ENCODE results near the gene SSR1. TPM values are rescaled to one million over a fixed set of nuclear protein-coding genes. Genes with fewer than 3 reads are reported as not detected.

Gene SSR1
- total and polyA plus RNA-seq, 2 of the 13 experiments (the other 11 are each of a cell fraction or from before 2014, with no cell fraction given): 203 to 243 TPM

- TF ChIP-seq ZFP37 (CRISPR knock-in tag; IDR thresholded peaks at IDR 0.05; ENCODE audit: borderline replicate concordance): no peak
- TF ChIP-seq ZNF274 (CRISPR knock-in tag; IDR thresholded peaks at IDR 0.05): peak; percentile 62; the same call in 1 of the 2 replicates
- no peak for TF ChIP-seq ZNF775 (CRISPR knock-in tag; IDR thresholded peaks at IDR 0.05; ENCODE audit: borderline replicate concordance)
- TF ChIP-seq HNRNPL (IDR thresholded peaks at IDR 0.05; ENCODE audit: low read depth, low read length): peak; percentile 59; the same call in 1 of the 2 replicates
- no peak; the same call in 1 of the 2 replicates for TF ChIP-seq ZNF317 (CRISPR knock-in tag; IDR thresholded peaks at IDR 0.05)
- TF ChIP-seq XRCC5 (optimal IDR thresholded peaks at IDR 0.05; ENCODE audit: low read length): peak; percentile 91
- no peak for TF ChIP-seq CBX2 (IDR thresholded peaks at IDR 0.05; ENCODE audit: low read depth, low read length)
- TF ChIP-seq CBX2 (CRISPR knock-in tag; IDR thresholded peaks at IDR 0.05; ENCODE audit: low read depth): 0 out of 2 replicates have a peak, but pooled peaks have one; percentile 67
- no peak for TF ChIP-seq MATR3 (CRISPR knock-in tag; IDR thresholded peaks at IDR 0.05)
- TF ChIP-seq PHF21A (CRISPR knock-in tag; IDR thresholded peaks at IDR 0.05): peak; percentile 86
- no peak for TF ChIP-seq ZNF781 (CRISPR knock-in tag; IDR thresholded peaks at IDR 0.05; ENCODE audit: borderline replicate concordance, not compliant biosample characterization)
- no peak for TF ChIP-seq ZNF709 (CRISPR knock-in tag; IDR thresholded peaks at IDR 0.05)
- no peak for TF ChIP-seq PHF5A (CRISPR knock-in tag; IDR thresholded peaks at IDR 0.05; ENCODE audit: low read depth, unreplicated experiment)
- TF ChIP-seq ZBTB8A (CRISPR knock-in tag; IDR thresholded peaks at IDR 0.05; ENCODE audit: borderline replicate concordance, low read depth): no peak
- no peak for TF ChIP-seq LRRFIP1 (CRISPR knock-in tag; conservative IDR thresholded peaks at IDR 0.05)
- no peak for TF ChIP-seq ZNF879 (CRISPR knock-in tag; IDR thresholded peaks at IDR 0.05)
- no peak for TF ChIP-seq ZNF232 (CRISPR knock-in tag; IDR thresholded peaks at IDR 0.05; ENCODE audit: borderline replicate concordance)
- peak; percentile 82; the same call in 1 of the 2 replicates for TF ChIP-seq ZNF280B (CRISPR knock-in tag; IDR thresholded peaks at IDR 0.05; ENCODE audit: borderline replicate concordance)
- no peak for TF ChIP-seq ZNF572 (CRISPR knock-in tag; IDR thresholded peaks at IDR 0.05)
- no peak for TF ChIP-seq PHF8 (CRISPR knock-in tag; IDR thresholded peaks at IDR 0.05)
- 0 out of 2 replicates have a peak, but pooled peaks have one; percentile 8 for TF ChIP-seq SMAD1 (CRISPR knock-in tag; IDR thresholded peaks at IDR 0.05; ENCODE audit: borderline replicate concordance, low read depth)
- TF ChIP-seq TOE1 (CRISPR knock-in tag; IDR thresholded peaks at IDR 0.05): no peak
- no peak for TF ChIP-seq ZC3H4 (CRISPR knock-in tag; IDR thresholded peaks at IDR 0.05; ENCODE audit: borderline replicate concordance)
- TF ChIP-seq ZSCAN25 (CRISPR knock-in tag; IDR thresholded peaks at IDR 0.05): peak; percentile 63; the same call in 1 of the 2 replicates
- no peak for TF ChIP-seq ZNF780A (CRISPR knock-in tag; IDR thresholded peaks at IDR 0.05)
- TF ChIP-seq ZNF674 (CRISPR knock-in tag; IDR thresholded peaks at IDR 0.05; ENCODE audit: low read depth): no peak
Observed at GRCh38 chr6:7238900-7239589, 74.0 kb downstream of the SSR1 start (continued).
